Body of pancreas (tissue), 4 donors: ENCODE measurements around the gene NES. TPM values are rescaled to one million over a fixed set of nuclear protein-coding genes. Genes with fewer than 3 reads are reported as not detected.

Source experiments
- ATAC-seq: fragments of 150-250 bp; one replicate; pipeline ENCODE4 v1.9.1; 2016
- DNase-seq, 4 donors: peaks; one replicate each; pipeline ENCODE4 v3.0.0-alpha.2; 2019
- H3K27ac ChIP-seq, 4 donors: fragments of 200-600 bp; sonication (generic); 1 replicate in 3 of 4; 2 replicates in 1 of 4; pipeline versions ENCODE4 v1.5.1 to v1.6.1; 2016 to 2019; ENCODE audit warnings: mild to moderate bottlenecking in 1 of 4, mixed read lengths in 1 of 4, moderate library complexity in 1 of 4
- H3K27me3 ChIP-seq, 2 donors: fragments of 200-600 bp; sonication (generic); one replicate each; pipeline ENCODE4 v1.6.0; 2016; ENCODE audit warnings: mild to moderate bottlenecking in 1 of 2
- H3K36me3 ChIP-seq, 2 donors: fragments of 200-600 bp; sonication (generic); replicated peaks in 1 of 2; 2 replicates each; pipeline ENCODE4 v1.5.1; 2016; ENCODE audit warnings: low read depth in 2 of 2; ENCODE audit not compliant: insufficient read depth in 1 of 2
- H3K4me1 ChIP-seq: fragments of 200-600 bp; sonication (generic); one replicate; pipeline ENCODE4 v1.6.0; 2016
- H3K4me3 ChIP-seq, 2 donors: fragments of 200-600 bp; sonication (generic); 1 replicate in 1 of 2; 2 replicates in 1 of 2; pipeline ENCODE4 v1.5.1; 2016 to 2019
- H3K9me3 ChIP-seq, 3 donors: fragments of 200-600 bp; sonication (generic); 1 replicate in 2 of 3; 2 replicates in 1 of 3; pipeline ENCODE4 v1.5.1; 2016
- CTCF ChIP-seq, 7 experiments: fragments of 450-650 bp in 4 of 7; fragments of 200-600 bp in 3 of 7; sonication (generic) in 3 of 7; IDR thresholded peaks; one replicate each; pipeline ENCODE4 v1.5.1; 2016 to 2019; ENCODE audit warnings: antibody characterized with exemption in 7 of 7
- POLR2A ChIP-seq, 3 donors: fragments of 450-650 bp; IDR thresholded peaks; one replicate each; pipeline ENCODE4 v1.6.1; 2016; ENCODE audit warnings: antibody characterized with exemption in 3 of 3, mild to moderate bottlenecking in 2 of 3
- WGBS, 2 donors: methylation state at CpG; one replicate each; pipeline ENCODE4 v1.1.5; 2017; 5-methylcytosine and 5-hydroxymethylcytosine counted together
- intact Hi-C: fragments of 100-400 bp; cut with DNase I; formaldehyde crosslinking; loops from one replicate; pipeline ENCODE4 v1.15.1; 2023
- total RNA-seq, 2 donors: library from RNA; depleted of rRNA; stranded (reverse); fragments of >200 nt; gene quantifications; one replicate each; pipeline ENCODE4 v1.1.0, GENCODE V29; 2016

Gene NES
- total RNA-seq, 2 donors from 2014 or later, result 4.2 to 12.2 TPM

GRCh38 chr1:156721535-156721934 lies 44.3 kb upstream of the NES start:
- WGBS, 2 donors, result 86 to 95% methylated on average over 4 of the region's 4 CpGs
- Histone ChIP-seq H3K4me1 (peaks cover 23% of the 10 kb centered on the region), H3K36me3 (peaks cover 0 to 13% of the 10 kb centered on the region in 2 donors), H3K9me3 (no peaks in the 10 kb centered on the region), H3K27me3 (no peaks in the 10 kb centered on the region), H3K27ac (no peak overlapping the region), H3K4me3 (no peak overlapping the region)
- ATAC-seq (no peak), DNase-seq (no peak)
- TF ChIP-seq CTCF (IDR thresholded peaks at IDR 0.05) (no peak), POLR2A (IDR thresholded peaks at IDR 0.05) (no peak)
- intact Hi-C loops, result loop anchor here (5.0 kb wide), 1 partner anchor 34 kb away; no protein-coding TSS in a partner anchor

DNA sequence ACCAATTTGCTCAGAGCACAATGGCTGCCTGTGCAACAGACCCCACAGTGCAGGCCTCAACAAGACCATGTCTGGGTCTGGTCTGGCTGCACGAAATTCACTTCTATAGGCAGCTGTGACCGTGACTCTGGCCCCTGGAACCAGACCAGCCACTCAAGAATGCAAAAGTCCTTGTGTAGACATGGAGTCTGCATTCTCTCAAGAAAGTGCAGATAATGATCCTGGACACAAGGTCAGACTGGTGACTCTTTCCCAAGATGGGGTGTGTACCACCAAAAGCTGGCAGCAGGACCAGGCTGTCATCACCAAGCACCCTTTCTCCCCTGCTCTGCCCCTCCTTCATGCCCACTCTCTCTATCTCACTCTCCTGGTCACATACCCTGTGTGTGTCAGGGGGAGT lies 43.9 kb upstream of the NES start:
- Histone ChIP-seq H3K27ac (no peak overlapping the region), H3K4me1 (peaks cover 19% of the 10 kb centered on the region), H3K9me3 (no peaks in the 10 kb centered on the region), H3K36me3 (peaks cover 0 to 13% of the 10 kb centered on the region in 2 donors), H3K27me3 (no peaks in the 10 kb centered on the region), H3K4me3 (no peak overlapping the region)
- no peak for ATAC-seq
- no peak for DNase-seq
- TF ChIP-seq POLR2A (IDR thresholded peaks at IDR 0.05), result no peak
- no peak for TF ChIP-seq CTCF (IDR thresholded peaks at IDR 0.05)
- intact Hi-C loops, result loop anchor here (5.0 kb wide), 1 partner anchor 34 kb away; no protein-coding TSS in a partner anchor
- 83 to 94% methylated on average over 1 to 2 of the region's 2 CpGs for WGBS, 2 donors

- ATAC-seq (no peak), DNase-seq (no peak)
- no peaks in the 10 kb centered on the region for H3K27me3 ChIP-seq
- H3K4me3 ChIP-seq, result no peak overlapping the region
- no peak overlapping the region for H3K27ac ChIP-seq
- no peak for TF ChIP-seq POLR2A (IDR thresholded peaks at IDR 0.05)
- no peak for TF ChIP-seq CTCF (IDR thresholded peaks at IDR 0.05)
- no peaks in the 10 kb centered on the region for H3K4me1 ChIP-seq
- intact Hi-C loops, result no loop called here
- peaks cover 0 to 3% of the 10 kb centered on the region in 2 donors for H3K36me3 ChIP-seq
- WGBS, 2 donors, result 72 to 79% methylated on average over 4 of the region's 4 CpGs
- H3K9me3 ChIP-seq, result no peaks in the 10 kb centered on the region
These were observed 40.1 kb upstream of the NES start for GRCh38 chr1:156717351-156717750.

GRCh38 chr1:156714830-156715229 lies 37.6 kb upstream of the NES start:
- Histone ChIP-seq H3K4me3 (no peak overlapping the region), H3K27ac (no peak overlapping the region), H3K27me3 (no peaks in the 10 kb centered on the region), H3K36me3 (no peaks in the 10 kb centered on the region), H3K4me1 (peaks cover 5% of the 10 kb centered on the region), H3K9me3 (no peaks in the 10 kb centered on the region)
- TF ChIP-seq CTCF (IDR thresholded peaks at IDR 0.05) (no peak), POLR2A (IDR thresholded peaks at IDR 0.05) (no peak)
- 79 to 80% methylated on average over 3 of the region's 3 CpGs for WGBS, 2 donors
- DNase-seq (no peak), ATAC-seq (no peak)
- intact Hi-C loops, result no loop called here

GRCh38 chr1:156712626-156713025 lies 35.4 kb upstream of the NES start:
- TF ChIP-seq POLR2A (IDR thresholded peaks at IDR 0.05) (no peak), CTCF (IDR thresholded peaks at IDR 0.05) (no peak)

More at GRCh38 chr1:156712626-156713025, 35.4 kb upstream of the NES start:
- Histone ChIP-seq H3K4me3 (no peak overlapping the region), H3K27me3 (no peaks in the 10 kb centered on the region), H3K27ac (no peak overlapping the region), H3K4me1 (peaks cover 9% of the 10 kb centered on the region), H3K36me3 (no peaks in the 10 kb centered on the region), H3K9me3 (no peaks in the 10 kb centered on the region)
- WGBS, 2 donors, result 56 to 61% methylated on average over 2 to 3 of the region's 3 CpGs
- intact Hi-C loops, result no loop called here
- DNase-seq, result no peak
- no peak for ATAC-seq
